ENCODE data around the gene STX18.

STX18 gene

DNA sequence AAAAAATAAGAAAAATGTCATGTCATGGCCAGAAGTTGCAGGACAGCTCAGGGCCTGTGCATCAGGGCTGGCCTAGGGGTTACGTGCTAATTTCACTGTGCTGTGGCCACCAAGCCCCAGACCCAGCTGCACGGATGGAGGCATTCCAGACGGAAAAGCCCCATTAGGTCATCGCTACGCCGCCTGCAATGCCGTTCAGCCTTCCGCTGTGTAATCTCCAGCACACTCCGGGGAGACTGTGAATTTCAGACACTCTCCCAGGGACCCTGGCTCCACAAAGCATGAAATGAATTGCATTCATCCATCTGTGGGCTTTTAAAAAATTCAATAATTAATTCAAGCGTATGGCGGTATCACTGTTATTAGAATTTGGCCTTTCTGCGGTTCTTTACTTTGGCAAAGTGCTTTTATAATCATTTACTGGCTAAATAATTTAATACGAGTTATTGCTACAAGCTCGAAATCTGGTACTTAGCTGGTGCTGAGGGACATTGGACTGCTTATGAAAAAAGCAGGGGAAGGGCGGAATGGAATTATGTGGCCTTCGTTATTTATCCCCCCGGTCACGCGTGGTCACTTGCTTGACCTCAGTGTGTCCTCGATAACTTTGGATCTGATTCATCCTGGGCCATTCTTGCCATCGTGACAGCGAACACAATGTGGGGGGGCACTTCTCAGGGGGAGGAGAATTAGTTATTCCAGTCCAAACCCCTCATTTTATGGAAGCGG, 164.0 kb downstream of the STX18 start:
- no peak for DNase-seq (ENCODE audit: low spot score)

GRCh38 chr4:4377191-4377590, 164.7 kb downstream of the STX18 start:
- no peak for DNase-seq (ENCODE audit: low spot score)

DNA sequence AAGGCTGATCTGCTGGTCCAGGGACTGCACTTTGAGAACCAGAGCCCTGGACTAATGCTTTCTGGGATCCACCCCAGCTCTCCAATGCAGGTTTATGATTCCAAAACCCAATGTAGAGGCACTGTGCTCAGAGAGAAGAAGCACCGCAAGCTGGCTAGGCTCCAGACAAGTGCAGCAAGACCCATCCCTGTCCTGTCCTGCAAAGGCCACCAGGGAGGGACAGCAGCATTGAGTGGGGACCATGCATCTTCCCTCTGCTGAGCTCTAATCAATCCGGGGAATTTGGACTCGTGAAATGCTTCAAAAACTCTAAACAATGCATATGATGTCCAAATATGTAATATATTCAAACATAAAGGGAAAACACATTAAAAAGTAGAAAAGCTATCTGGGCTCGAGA, 165.8 kb downstream of the STX18 start:
- DNase-seq (ENCODE audit: low spot score) = no peak

DNA sequence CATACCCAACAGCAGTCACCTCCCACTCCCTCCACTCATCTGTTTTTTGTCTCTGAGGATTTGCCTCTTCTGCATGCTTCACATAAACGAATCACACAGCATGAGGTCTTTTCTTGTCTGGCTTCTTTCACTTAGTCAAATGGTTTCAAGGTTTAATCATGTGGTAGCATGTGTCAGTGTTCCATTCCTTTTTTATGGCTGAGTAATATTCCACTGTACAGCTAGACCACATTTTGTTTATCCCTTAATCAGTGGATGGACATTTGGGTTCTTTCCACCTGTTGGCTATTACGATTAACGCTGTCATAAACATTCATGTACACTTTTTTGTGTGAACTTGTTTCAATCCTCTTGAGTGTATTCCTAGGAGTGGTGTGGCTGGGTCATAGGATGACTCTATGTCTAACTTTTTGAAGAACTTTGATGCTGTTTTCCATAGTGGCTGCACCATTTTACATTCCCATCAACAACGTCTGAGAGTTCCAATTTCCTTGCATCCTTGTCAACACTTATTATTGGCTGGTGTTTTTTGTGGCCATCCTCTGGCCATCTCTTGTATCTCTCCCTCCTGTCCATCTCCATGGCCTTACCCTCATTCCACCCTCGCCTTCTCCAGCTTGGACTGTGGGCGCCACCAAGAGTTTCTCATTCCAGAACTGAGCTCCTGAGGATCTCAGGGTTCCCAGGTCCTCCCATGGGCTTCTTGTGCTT, 167.3 kb downstream of the STX18 start:
- no peak for DNase-seq (ENCODE audit: low spot score)
